KMS-11 (cell line): Measurements from ENCODE around the gene NAGLU.
"Not testable (repeated sequence)": the region's sequence is repeated elsewhere in the genome, so short reads cannot be mapped to it uniquely, and the experiment has no call there.

Experiments used
- H2AFZ ChIP-seq: fragments of 200-600 bp; sonication (generic); 2 replicates; pipeline ENCODE4 v1.6.1; 2016; ENCODE audit warnings: antibody characterized with exemption, mixed run types, low read depth
- H3K27ac ChIP-seq: fragments of 200-600 bp; sonication (generic); 2 replicates; pipeline ENCODE4 v1.6.1; 2016; ENCODE audit warnings: mild to moderate bottlenecking, mixed run types
- H3K27me3 ChIP-seq: fragments of 200-600 bp; sonication (generic); 2 replicates; pipeline ENCODE4 v1.6.1; 2017; ENCODE audit warnings: mild to moderate bottlenecking, low read depth, mixed run types, moderate library complexity; ENCODE audit not compliant: insufficient read depth
- H3K36me3 ChIP-seq: fragments of 200-600 bp; sonication (generic); 2 replicates; pipeline ENCODE4 v1.6.1; 2017; ENCODE audit warnings: mild to moderate bottlenecking, mixed run types; ENCODE audit not compliant: insufficient read depth
- H3K4me1 ChIP-seq: fragments of 200-600 bp; sonication (generic); 2 replicates; pipeline ENCODE4 v1.6.1; 2016; ENCODE audit warnings: mild to moderate bottlenecking, low read depth, mixed run types; ENCODE audit not compliant: poor library complexity, severe bottlenecking
- H3K4me2 ChIP-seq: fragments of 200-600 bp; sonication (generic); 2 replicates; pipeline ENCODE4 v1.7.0; 2016; ENCODE audit warnings: mild to moderate bottlenecking, mixed run types
- H3K4me3 ChIP-seq: fragments of 200-600 bp; sonication (generic); IDR thresholded peaks from 2 replicates; pipeline ENCODE4 v1.6.1; 2017; ENCODE audit warnings: low read depth, low read length, mixed read lengths; ENCODE audit not compliant: insufficient read depth
- H3K79me2 ChIP-seq: fragments of 200-600 bp; sonication (generic); 2 replicates; pipeline ENCODE4 v1.6.1; 2016; ENCODE audit warnings: low read depth, mixed run types; ENCODE audit not compliant: insufficient read depth
- H3K9ac ChIP-seq: fragments of 200-600 bp; sonication (generic); 2 replicates; pipeline ENCODE4 v1.6.1; 2016; ENCODE audit warnings: mild to moderate bottlenecking, mixed run types
- H4K20me1 ChIP-seq: fragments of 200-600 bp; sonication (generic); 2 replicates; pipeline ENCODE4 v1.6.1; 2016; ENCODE audit warnings: mild to moderate bottlenecking, mixed run types; ENCODE audit not compliant: insufficient read depth
- TF ChIP-seq, protein P1 (sequence below): fragments of 200-600 bp; sonication (generic); conservative IDR thresholded peaks from 2 replicates; pipeline ENCODE4 v1.6.1; 2017; ENCODE audit warnings: low read depth, mild to moderate bottlenecking, antibody characterized with exemption, low read length, moderate library complexity, mixed read lengths

Gene NAGLU

GRCh38 chr17:42541041-42541833 lies 5.2 kb downstream of the NAGLU start:
- Histone ChIP-seq H3K27ac (no peak overlapping the region), H3K4me2 (no peak overlapping the region), H3K36me3 (no peaks in the 10 kb centered on the region), H3K4me1 (peaks cover 21% of the 10 kb centered on the region), H2AFZ (no peak overlapping the region), H4K20me1 (no peaks in the 10 kb centered on the region), H3K9ac (no peak overlapping the region), H3K79me2 (peaks cover 15% of the 10 kb centered on the region; the same call in 1 of the 2 replicates), H3K27me3 (no peaks in the 10 kb centered on the region), H3K4me3 (no peak overlapping the region)
- TF ChIP-seq, protein P1, sequence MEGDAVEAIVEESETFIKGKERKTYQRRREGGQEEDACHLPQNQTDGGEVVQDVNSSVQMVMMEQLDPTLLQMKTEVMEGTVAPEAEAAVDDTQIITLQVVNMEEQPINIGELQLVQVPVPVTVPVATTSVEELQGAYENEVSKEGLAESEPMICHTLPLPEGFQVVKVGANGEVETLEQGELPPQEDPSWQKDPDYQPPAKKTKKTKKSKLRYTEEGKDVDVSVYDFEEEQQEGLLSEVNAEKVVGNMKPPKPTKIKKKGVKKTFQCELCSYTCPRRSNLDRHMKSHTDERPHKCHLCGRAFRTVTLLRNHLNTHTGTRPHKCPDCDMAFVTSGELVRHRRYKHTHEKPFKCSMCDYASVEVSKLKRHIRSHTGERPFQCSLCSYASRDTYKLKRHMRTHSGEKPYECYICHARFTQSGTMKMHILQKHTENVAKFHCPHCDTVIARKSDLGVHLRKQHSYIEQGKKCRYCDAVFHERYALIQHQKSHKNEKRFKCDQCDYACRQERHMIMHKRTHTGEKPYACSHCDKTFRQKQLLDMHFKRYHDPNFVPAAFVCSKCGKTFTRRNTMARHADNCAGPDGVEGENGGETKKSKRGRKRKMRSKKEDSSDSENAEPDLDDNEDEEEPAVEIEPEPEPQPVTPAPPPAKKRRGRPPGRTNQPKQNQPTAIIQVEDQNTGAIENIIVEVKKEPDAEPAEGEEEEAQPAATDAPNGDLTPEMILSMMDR: no peak

DNA sequence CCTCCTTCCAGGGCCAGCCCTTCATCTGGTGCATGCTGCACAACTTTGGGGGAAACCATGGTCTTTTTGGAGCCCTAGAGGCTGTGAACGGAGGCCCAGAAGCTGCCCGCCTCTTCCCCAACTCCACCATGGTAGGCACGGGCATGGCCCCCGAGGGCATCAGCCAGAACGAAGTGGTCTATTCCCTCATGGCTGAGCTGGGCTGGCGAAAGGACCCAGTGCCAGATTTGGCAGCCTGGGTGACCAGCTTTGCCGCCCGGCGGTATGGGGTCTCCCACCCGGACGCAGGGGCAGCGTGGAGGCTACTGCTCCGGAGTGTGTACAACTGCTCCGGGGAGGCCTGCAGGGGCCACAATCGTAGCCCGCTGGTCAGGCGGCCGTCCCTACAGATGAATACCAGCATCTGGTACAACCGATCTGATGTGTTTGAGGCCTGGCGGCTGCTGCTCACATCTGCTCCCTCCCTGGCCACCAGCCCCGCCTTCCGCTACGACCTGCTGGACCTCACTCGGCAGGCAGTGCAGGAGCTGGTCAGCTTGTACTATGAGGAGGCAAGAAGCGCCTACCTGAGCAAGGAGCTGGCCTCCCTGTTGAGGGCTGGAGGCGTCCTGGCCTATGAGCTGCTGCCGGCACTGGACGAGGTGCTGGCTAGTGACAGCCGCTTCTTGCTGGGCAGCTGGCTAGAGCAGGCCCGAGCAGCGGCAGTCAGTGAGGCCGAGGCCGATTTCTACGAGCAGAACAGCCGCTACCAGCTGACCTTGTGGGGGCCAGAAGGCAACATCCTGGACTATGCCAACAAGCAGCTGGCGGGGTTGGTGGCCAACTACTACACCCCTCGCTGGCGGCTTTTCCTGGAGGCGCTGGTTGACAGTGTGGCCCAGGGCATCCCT lies 7.4 kb downstream of the NAGLU start:
- Histone ChIP-seq H3K79me2 (no peaks in the 10 kb centered on the region), H3K36me3 (no peaks in the 10 kb centered on the region), H4K20me1 (no peaks in the 10 kb centered on the region), H3K27me3 (no peaks in the 10 kb centered on the region), H3K4me3 (no peak overlapping the region), H2AFZ (no peak overlapping the region), H3K27ac (no peak overlapping the region), H3K4me2 (no peak overlapping the region), H3K4me1 (peaks cover 15% of the 10 kb centered on the region), H3K9ac (no peak overlapping the region)
- TF ChIP-seq, protein P1: no peak

GRCh38 chr17:42544874-42545283 lies 8.8 kb downstream of the NAGLU start:
- peaks cover 24% of the 10 kb centered on the region for H3K4me1 ChIP-seq
- H3K4me2 ChIP-seq: no peak overlapping the region
- H4K20me1 ChIP-seq: no peaks in the 10 kb centered on the region

GRCh38 chr17:42545755-42546505 lies 9.9 kb downstream of the NAGLU start:
- not testable (repeated sequence) for H3K4me2 ChIP-seq, H3K79me2 ChIP-seq, H3K4me3 ChIP-seq, H2AFZ ChIP-seq, H4K20me1 ChIP-seq, H3K36me3 ChIP-seq, H3K27me3 ChIP-seq, H3K27ac ChIP-seq, H3K9ac ChIP-seq
- H3K4me1 ChIP-seq: peaks cover 24% of the 10 kb centered on the region

More at GRCh38 chr17:42544874-42545283, 8.8 kb downstream of the NAGLU start:
- TF ChIP-seq, protein P1: no peak
- H3K36me3 ChIP-seq: no peaks in the 10 kb centered on the region
- no peak overlapping the region for H2AFZ ChIP-seq
- no peak overlapping the region for H3K9ac ChIP-seq
- H3K4me3 ChIP-seq: no peak overlapping the region
- H3K27ac ChIP-seq: no peak overlapping the region
- no peaks in the 10 kb centered on the region for H3K79me2 ChIP-seq
- peaks cover 7% of the 10 kb centered on the region for H3K27me3 ChIP-seq
